Lower lobe of right lung (tissue), 2 donors: ENCODE data around the gene SLC12A6. TPM values are rescaled to one million over a fixed set of nuclear protein-coding genes. Genes with fewer than 3 reads are reported as not detected.
"Not testable (repeated sequence)": the region's sequence is repeated elsewhere in the genome, so short reads cannot be mapped to it uniquely, and the experiment has no call there.

Experiments
- ATAC-seq, 2 donors: fragments of 200-7000 bp; cut with Tn5 transposase; one replicate each; pipeline ENCODE4 v1.9.1; 2020 to 2022; ENCODE audit warnings: mild to moderate bottlenecking in 2 of 2, moderate library complexity in 2 of 2
- DNase-seq: peaks from one replicate; pipeline ENCODE4 v3.0.0-alpha.2; 2020
- H3K27ac ChIP-seq: fragments of 200-600 bp; one replicate; pipeline ENCODE4 v1.8.0; 2022
- H3K27me3 ChIP-seq: fragments of 200-600 bp; one replicate; pipeline ENCODE4 v1.8.0; 2022; ENCODE audit warnings: low read depth
- H3K36me3 ChIP-seq: fragments of 200-600 bp; one replicate; pipeline ENCODE4 v1.8.0; 2022; ENCODE audit warnings: mild to moderate bottlenecking
- H3K4me1 ChIP-seq: fragments of 200-600 bp; one replicate; pipeline ENCODE4 v1.8.0; 2022
- H3K4me3 ChIP-seq: fragments of 200-600 bp; one replicate; pipeline ENCODE4 v1.8.0; 2022; ENCODE audit warnings: mild to moderate bottlenecking
- H3K9me3 ChIP-seq: fragments of 200-600 bp; one replicate; pipeline ENCODE4 v1.8.0; 2022
- intact Hi-C: fragments of 100-400 bp; cut with DNase I; formaldehyde crosslinking; loops from one replicate; pipeline ENCODE4 v1.11.0; 2022
- total RNA-seq: library from RNA; stranded (reverse); fragmentation: NEBNext Ultra II Directional; extraction: Animal tissue kit (Norgen Biotek cat#: 25700); gene quantifications from one replicate; pipeline ENCODE4 v1.2.1, GENCODE V29; 2021
- TF ChIP-seq, protein P1 (sequence below): fragments of 200-600 bp; IDR thresholded peaks from one replicate; pipeline ENCODE4 v1.8.0; 2022; ENCODE audit warnings: antibody characterized with exemption, mild to moderate bottlenecking
- donor health status: DM: no; HTN: yes; CAD: no; lungs with severe emphysema.

The SLC12A6 gene
- total RNA-seq, 1 donor from 2014 or later, result 59.7 TPM

DNA sequence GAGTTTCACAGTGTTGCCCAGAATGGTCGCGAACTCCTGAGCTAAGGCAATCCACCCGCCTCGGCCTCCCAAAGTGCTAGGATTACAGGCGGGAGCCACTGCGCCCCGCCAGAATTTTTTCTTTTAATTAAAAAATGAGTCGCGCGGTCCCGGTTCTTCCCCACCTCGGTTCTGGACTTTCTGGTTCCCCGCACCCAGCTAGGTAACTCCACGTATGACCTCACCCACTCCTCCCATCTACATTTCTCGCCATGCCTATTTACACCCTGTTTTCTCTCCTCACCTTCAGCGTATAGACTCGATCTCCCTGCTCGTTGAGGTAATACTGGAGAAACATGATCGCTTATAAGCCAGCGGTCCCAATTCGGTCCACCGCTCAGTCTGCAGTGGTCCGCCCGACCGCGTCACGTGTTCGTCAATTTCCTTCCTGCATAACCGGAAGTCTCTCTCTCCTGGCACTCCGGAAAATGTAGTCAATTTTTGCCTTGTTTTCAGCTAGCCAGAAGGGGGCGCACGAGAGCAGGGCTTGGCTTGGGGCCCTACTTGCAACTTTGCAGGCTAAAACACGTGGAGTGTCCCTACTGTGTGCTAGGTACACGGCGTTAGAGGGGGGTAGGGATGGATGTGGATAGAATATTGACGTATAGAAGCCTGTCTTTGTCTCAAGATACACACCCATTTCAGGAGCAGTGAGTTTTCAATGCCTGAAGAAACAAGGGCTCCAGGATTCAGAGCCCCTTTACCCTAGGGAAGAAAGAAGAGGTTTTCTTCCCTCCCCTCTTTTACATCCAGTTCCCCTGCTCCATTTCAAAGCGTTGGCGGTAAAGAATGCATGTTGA lies 5.4 kb upstream of the SLC12A6 start, which contains the start of the genes NOP10 and NUTM1:
Gene NOP10 (minus strand): TSS at position 400 of the 839 bp plus-strand sequence. CDS start 63 bp downstream, at position 337.
Gene NUTM1 (plus strand): TSS at position 579 of the 839 bp plus-strand sequence. CDS start 382 bp downstream, outside the sequence.
- TF ChIP-seq, protein P1, sequence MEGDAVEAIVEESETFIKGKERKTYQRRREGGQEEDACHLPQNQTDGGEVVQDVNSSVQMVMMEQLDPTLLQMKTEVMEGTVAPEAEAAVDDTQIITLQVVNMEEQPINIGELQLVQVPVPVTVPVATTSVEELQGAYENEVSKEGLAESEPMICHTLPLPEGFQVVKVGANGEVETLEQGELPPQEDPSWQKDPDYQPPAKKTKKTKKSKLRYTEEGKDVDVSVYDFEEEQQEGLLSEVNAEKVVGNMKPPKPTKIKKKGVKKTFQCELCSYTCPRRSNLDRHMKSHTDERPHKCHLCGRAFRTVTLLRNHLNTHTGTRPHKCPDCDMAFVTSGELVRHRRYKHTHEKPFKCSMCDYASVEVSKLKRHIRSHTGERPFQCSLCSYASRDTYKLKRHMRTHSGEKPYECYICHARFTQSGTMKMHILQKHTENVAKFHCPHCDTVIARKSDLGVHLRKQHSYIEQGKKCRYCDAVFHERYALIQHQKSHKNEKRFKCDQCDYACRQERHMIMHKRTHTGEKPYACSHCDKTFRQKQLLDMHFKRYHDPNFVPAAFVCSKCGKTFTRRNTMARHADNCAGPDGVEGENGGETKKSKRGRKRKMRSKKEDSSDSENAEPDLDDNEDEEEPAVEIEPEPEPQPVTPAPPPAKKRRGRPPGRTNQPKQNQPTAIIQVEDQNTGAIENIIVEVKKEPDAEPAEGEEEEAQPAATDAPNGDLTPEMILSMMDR, result peak; percentile 90
- no peaks in the 10 kb centered on the region for H3K9me3 ChIP-seq
- no peaks in the 10 kb centered on the region for H3K27me3 ChIP-seq
- H3K27ac ChIP-seq, result peak within 1 kb of the TSS; percentile 94
- H3K36me3 ChIP-seq, result peaks cover 29% of the 10 kb centered on the region
- peak; percentile 93 for DNase-seq
- peaks cover 32% of the 10 kb centered on the region for H3K4me1 ChIP-seq
- peak; percentile 97 to 98 for ATAC-seq
- H3K4me3 ChIP-seq, result peak within 1 kb of the TSS; percentile 89
- intact Hi-C loops, result no loop called here

DNA sequence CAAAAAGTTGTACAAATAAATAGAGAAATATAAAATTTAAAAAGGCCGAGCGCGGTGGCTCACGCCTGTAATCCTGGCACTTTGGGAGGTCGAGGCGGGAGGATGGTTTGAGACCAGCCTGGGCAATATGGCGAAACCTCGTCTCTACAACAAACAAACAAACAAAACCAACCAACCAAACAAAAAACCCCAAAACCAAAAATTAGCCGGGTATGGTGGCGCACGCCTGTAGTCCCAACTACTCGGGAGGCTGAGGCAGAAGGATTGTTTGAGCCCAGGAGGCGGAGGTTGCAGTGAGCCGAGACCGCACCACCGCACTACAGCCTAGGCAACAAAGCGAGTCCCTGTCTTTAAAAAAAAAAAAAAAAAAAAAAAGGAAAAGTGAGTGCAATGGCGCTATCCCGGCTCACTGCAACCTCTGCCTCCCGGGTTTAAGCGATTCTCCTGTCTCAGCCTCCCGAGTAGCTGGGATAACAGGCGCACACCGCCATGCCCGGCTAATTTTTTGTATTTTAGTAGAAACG lies 4.7 kb upstream of the SLC12A6 start:
- H3K9me3 ChIP-seq, DNase-seq, intact Hi-C loops, H3K27me3 ChIP-seq, ATAC-seq: not testable (repeated sequence)
- peaks cover 32% of the 10 kb centered on the region for H3K4me1 ChIP-seq
- peaks cover 29% of the 10 kb centered on the region for H3K36me3 ChIP-seq
- H3K27ac ChIP-seq, result peak overlapping the region; percentile 94
- H3K4me3 ChIP-seq, result peak overlapping the region; percentile 89

- intact Hi-C loops, result no loop called here
- Histone ChIP-seq H3K4me1 (peaks cover 38% of the 10 kb centered on the region), H3K9me3 (no peaks in the 10 kb centered on the region), H3K27me3 (no peaks in the 10 kb centered on the region), H3K36me3 (peaks cover 29% of the 10 kb centered on the region), H3K27ac (peak overlapping the region; percentile 94), H3K4me3 (peak overlapping the region; percentile 89)
- DNase-seq (no peak), ATAC-seq (no peak)
- TF ChIP-seq, protein P1, result no peak
Observed at GRCh38 chr15:34341381-34342212, 4.0 kb upstream of the SLC12A6 start.

DNA sequence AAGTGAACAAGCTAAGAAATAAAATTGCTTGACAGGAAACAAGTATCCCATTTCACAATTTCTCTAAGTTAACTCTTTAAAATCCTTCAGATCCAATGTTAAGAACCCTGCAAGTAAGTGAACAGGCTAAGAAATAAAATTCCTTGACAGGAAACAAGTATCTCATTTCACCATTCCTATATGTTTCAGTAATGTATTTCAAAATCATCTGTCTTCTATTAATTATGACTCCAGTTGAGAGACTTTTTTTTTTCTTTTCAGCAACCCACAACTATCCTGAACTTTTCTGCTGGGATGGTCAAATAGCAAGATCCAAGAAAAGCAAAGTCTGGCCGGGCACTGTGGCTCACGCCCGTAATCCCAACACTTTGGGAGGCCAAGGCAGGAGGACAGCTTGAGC lies 2.4 kb upstream of the SLC12A6 start:
- Histone ChIP-seq H3K4me3 (no peak overlapping the region), H3K4me1 (peaks cover 54% of the 10 kb centered on the region), H3K36me3 (peaks cover 29% of the 10 kb centered on the region), H3K9me3 (no peaks in the 10 kb centered on the region), H3K27me3 (no peaks in the 10 kb centered on the region), H3K27ac (no peak overlapping the region)
- ATAC-seq, result no peak
- intact Hi-C loops, result no loop called here
- no peak for DNase-seq
- TF ChIP-seq, protein P1, result no peak

DNA sequence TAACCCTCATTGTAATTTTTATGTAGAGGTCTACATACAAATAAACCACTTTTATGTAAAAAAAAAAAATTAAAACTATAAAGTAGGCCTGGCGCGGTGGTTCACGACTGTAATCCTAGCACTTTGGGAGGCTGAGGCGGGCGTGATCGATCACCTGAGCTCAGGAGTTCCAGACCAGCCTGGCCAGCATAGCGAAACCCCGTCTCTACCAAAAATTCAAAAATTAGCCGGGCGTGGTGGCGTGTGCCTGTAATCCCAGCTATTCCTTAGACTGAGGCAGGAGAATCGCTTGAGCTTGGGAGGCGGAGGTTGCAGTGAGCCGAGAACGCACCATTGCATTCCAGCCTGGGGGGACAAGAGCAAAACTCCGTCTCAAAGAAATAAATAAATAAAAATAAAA lies 766 bp upstream of the SLC12A6 start:
- Histone ChIP-seq H3K4me1 (peaks cover 57% of the 10 kb centered on the region), H3K36me3 (peaks cover 29% of the 10 kb centered on the region), H3K27ac (peak overlapping the region; percentile 92), H3K4me3 (peak overlapping the region; percentile 67), H3K9me3 (no peaks in the 10 kb centered on the region), H3K27me3 (no peaks in the 10 kb centered on the region)
- intact Hi-C loops, result no loop called here
- no peak for DNase-seq
- TF ChIP-seq, protein P1, result no peak
- ATAC-seq, result no peak
